ENCODE results near the gene GMPPA. TPM values are rescaled to one million over a fixed set of nuclear protein-coding genes. Genes with fewer than 3 reads are reported as not detected.

The GMPPA gene
- polyA plus RNA-seq, 1 experiment, result 171 TPM

DNA sequence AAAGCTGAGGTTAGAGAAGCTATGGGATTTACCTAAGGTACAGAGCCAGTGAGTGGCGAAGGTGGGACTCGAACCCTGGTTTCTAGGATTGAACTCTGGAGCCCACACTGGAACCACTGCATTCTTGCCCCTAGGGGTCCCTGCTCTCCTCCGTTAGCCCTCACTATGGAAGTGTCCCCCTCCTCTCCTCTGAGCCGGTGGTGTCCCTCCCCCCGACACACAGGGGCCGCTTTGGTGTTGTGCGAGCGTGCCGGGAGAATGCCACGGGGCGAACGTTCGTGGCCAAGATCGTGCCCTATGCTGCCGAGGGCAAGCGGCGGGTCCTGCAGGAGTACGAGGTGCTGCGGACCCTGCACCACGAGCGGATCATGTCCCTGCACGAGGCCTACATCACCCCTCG lies 8.5 kb upstream of the GMPPA start:
- H3K27me3 ChIP-seq (ENCODE audit: control insufficient read depth, insufficient read depth, low read length), result no peaks in the 10 kb centered on the region
- TF ChIP-seq, protein P1, sequence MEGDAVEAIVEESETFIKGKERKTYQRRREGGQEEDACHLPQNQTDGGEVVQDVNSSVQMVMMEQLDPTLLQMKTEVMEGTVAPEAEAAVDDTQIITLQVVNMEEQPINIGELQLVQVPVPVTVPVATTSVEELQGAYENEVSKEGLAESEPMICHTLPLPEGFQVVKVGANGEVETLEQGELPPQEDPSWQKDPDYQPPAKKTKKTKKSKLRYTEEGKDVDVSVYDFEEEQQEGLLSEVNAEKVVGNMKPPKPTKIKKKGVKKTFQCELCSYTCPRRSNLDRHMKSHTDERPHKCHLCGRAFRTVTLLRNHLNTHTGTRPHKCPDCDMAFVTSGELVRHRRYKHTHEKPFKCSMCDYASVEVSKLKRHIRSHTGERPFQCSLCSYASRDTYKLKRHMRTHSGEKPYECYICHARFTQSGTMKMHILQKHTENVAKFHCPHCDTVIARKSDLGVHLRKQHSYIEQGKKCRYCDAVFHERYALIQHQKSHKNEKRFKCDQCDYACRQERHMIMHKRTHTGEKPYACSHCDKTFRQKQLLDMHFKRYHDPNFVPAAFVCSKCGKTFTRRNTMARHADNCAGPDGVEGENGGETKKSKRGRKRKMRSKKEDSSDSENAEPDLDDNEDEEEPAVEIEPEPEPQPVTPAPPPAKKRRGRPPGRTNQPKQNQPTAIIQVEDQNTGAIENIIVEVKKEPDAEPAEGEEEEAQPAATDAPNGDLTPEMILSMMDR (IDR thresholded peaks at IDR 0.05; ENCODE audit: insufficient read depth, low read depth, low read length), result no peak
- CTCF ChIA-PET, result interaction anchor here (1.1 to 42.0 kb wide), 2 partner anchors 14 to 38 kb away, joined by 3 to 872 read pairs; partner anchors contain the start of genes ASIC4, CHPF and TMEM198
- no peak for DNase-seq (ENCODE audit: low read depth)
- H3K4me3 ChIP-seq (ENCODE audit: low read depth, low read length), result no peak overlapping the region
- POLR2A ChIA-PET, result interaction anchor here (0.6 kb wide), 1 partner anchor 27 kb away, joined by 7 read pairs; no protein-coding TSS in a partner anchor
- peaks cover 20% of the 10 kb centered on the region for H3K36me3 ChIP-seq (ENCODE audit: control insufficient read depth, insufficient read depth, low read length)

DNA sequence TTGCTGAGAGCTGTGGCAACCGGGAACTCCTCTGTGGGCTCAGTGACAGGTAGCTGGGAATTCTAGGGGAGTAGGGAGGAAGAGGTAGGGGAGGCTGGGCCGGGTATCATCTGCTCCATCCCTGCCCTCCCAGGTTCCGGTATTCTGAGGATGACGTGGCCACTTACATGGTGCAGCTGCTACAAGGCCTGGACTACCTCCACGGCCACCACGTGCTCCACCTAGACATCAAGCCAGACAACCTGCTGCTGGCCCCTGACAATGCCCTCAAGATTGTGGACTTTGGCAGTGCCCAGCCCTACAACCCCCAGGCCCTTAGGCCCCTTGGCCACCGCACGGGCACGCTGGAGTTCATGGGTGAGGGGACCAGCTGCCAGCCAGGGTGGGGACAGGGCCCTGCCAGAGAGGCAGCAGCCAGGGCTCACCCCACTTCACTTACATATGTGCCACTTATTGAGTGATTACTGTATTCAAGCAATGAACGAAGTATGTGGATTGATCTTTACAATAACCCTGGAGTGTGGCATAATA lies 8.0 kb upstream of the GMPPA start:
- no peaks in the 10 kb centered on the region for H3K27me3 ChIP-seq (ENCODE audit: control insufficient read depth, insufficient read depth, low read length)
- DNase-seq (ENCODE audit: low read depth), result no peak
- no peak overlapping the region for H3K4me3 ChIP-seq (ENCODE audit: low read depth, low read length)
- TF ChIP-seq, protein P1 (IDR thresholded peaks at IDR 0.05; ENCODE audit: insufficient read depth, low read depth, low read length), result no peak
- POLR2A ChIA-PET, result interaction anchor here (0.6 kb wide), 1 partner anchor 27 kb away, joined by 7 read pairs; no protein-coding TSS in a partner anchor
- CTCF ChIA-PET, result interaction anchor here (0.8 to 42.0 kb wide), 6 partner anchors 8 to 199 kb away, joined by 3 to 872 read pairs (median 3); partner anchors contain the start of genes ASIC4, CHPF and TMEM198
- peaks cover 18% of the 10 kb centered on the region for H3K36me3 ChIP-seq (ENCODE audit: control insufficient read depth, insufficient read depth, low read length)

DNA sequence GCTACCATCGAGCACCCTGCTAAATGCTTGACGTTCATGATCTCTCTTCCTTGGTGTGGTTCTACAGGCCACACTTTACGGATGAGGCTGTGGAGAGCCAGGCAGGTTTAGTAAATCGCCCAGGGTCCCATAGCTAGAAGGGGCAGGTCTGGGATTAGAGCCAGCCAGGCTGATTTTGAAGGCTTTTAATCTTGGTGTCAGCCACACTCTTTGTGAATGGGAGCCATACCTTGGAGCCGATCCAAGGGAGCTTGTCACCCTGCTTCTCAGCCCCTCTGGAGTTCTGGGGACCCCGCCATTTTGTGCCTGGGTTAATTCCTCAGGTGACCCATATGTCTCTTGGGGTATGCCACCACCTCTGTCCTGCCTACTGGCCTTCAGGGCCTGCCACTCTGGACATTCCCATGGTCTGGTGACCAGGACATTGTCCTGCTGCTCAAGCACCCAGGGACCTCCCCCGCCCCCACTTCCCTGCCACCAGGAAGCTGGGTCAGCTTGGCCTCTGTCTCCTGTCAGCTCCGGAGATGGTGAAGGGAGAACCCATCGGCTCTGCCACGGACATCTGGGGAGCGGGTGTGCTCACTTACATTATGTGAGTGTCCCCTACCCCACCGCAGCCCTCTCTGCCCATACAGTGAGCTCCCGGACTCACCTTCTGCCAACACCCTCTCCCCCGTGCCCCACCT lies 7.3 kb upstream of the GMPPA start:
- CTCF ChIA-PET, result interaction anchor here (0.8 to 42.0 kb wide), 6 partner anchors 8 to 199 kb away, joined by 3 to 872 read pairs (median 3); partner anchors contain the start of genes ASIC4, CHPF and TMEM198
- TF ChIP-seq, protein P1 (IDR thresholded peaks at IDR 0.05; ENCODE audit: insufficient read depth, low read depth, low read length), result no peak
- POLR2A ChIA-PET, result no interaction called here

DNA sequence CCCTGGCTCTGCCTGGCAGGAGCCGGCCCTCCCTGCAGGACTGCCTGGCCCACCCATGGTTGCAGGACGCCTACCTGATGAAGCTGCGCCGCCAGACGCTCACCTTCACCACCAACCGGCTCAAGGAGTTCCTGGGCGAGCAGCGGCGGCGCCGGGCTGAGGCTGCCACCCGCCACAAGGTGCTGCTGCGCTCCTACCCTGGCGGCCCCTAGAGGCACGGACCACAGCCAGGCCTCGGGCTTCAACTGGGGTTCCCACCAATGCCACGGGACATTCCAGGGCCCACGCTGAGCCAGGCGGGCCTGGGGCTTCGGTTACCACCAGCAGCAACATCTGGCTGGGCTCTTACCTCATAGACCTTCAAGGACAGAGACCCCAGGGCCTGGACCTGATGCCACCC lies 6.1 kb upstream of the GMPPA start:
- CTCF ChIA-PET, result interaction anchor here (2.1 to 42.0 kb wide), 2 partner anchors 36 to 90 kb away, joined by 6 to 872 read pairs; partner anchors contain the start of genes ASIC4, CHPF and TMEM198

More for the DNA sequence above, 7.3 kb upstream of the GMPPA start:
- H3K36me3 ChIP-seq (ENCODE audit: control insufficient read depth, insufficient read depth, low read length), result peaks cover 18% of the 10 kb centered on the region
- no peak for DNase-seq (ENCODE audit: low read depth)
- H3K4me3 ChIP-seq (ENCODE audit: low read depth, low read length), result no peak overlapping the region
- H3K27me3 ChIP-seq (ENCODE audit: control insufficient read depth, insufficient read depth, low read length), result no peaks in the 10 kb centered on the region

More for the DNA sequence above, 6.1 kb upstream of the GMPPA start:
- H3K4me3 ChIP-seq (ENCODE audit: low read depth, low read length), result no peak overlapping the region
- POLR2A ChIA-PET, result no interaction called here
- TF ChIP-seq, protein P1 (IDR thresholded peaks at IDR 0.05; ENCODE audit: insufficient read depth, low read depth, low read length), result no peak
- H3K36me3 ChIP-seq (ENCODE audit: control insufficient read depth, insufficient read depth, low read length), result peaks cover 18% of the 10 kb centered on the region
- no peaks in the 10 kb centered on the region for H3K27me3 ChIP-seq (ENCODE audit: control insufficient read depth, insufficient read depth, low read length)
- DNase-seq (ENCODE audit: low read depth), result no peak
